ENCODE data around the gene RABEP1.

Gene RABEP1

DNA sequence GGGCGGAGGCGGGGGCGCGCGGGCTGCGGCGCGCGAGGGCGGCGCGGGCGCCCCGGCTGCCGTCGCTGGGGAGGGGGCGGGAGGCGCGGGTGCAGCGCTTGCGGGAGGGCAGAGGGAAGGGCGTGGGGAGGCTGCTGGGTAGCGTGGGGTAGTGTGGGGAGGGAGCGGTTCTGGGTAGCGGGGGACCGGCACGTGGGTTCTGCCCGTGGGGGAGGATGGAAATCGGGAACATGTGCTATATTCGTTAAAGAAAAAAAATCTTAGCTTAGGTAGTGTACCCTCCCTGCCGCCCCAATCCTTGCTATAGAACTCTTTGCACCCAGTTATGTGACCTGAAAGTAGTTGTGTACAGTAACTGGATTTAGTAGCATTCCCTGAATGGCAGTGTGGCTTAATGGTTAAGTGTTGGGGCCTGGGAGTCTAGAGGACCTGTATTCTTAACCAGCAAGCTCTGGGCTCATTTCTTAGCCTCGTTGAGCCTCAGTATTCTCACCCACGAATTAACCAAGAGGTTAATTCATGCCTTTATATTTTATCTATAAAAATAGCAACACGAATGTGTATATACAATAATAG, 646 bp downstream of the RABEP1 start:
- H3K4me3 ChIP-seq (ENCODE audit: low read depth, low read length): peak overlapping the region; percentile 57
- TF ChIP-seq, protein P1, sequence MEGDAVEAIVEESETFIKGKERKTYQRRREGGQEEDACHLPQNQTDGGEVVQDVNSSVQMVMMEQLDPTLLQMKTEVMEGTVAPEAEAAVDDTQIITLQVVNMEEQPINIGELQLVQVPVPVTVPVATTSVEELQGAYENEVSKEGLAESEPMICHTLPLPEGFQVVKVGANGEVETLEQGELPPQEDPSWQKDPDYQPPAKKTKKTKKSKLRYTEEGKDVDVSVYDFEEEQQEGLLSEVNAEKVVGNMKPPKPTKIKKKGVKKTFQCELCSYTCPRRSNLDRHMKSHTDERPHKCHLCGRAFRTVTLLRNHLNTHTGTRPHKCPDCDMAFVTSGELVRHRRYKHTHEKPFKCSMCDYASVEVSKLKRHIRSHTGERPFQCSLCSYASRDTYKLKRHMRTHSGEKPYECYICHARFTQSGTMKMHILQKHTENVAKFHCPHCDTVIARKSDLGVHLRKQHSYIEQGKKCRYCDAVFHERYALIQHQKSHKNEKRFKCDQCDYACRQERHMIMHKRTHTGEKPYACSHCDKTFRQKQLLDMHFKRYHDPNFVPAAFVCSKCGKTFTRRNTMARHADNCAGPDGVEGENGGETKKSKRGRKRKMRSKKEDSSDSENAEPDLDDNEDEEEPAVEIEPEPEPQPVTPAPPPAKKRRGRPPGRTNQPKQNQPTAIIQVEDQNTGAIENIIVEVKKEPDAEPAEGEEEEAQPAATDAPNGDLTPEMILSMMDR (IDR thresholded peaks at IDR 0.05; ENCODE audit: borderline replicate concordance, insufficient read depth, low read depth, low read length): no peak

DNA sequence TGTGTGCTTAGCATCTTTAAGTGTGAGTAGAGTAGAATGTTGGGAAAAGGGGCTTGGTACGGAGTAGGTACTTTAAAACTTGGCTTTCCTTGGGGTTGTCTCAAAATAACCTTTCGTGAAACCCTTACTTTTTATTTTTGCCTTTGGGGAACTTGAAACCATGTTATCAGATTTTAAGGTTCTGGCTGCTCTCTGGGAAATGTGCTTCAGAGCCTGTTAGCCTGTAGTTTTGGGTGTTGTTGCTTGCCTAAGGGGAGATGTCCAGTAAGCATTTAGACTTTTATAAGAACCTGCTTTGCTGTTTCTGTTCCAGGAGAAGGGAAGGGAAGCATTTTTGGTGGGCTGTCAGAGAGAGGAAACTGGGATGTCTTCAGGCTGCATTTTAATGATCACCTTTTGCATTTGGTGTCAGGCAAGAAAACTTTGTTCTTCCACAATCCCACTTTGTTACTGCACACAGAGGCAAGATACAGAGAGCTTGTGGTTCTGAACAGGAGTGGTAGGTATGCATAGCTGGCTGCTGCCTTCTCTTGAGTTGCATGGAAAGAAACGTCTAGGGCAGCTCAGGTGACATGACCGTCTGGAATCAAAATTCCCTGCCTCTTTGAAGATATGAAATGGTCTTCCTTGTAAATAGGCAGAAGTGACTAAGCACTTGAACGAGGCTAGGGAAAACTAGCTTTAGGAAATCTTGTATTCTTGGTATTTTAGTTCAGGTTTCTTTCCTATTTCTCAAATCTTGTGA, 1.7 kb downstream of the RABEP1 start:
- H3K4me3 ChIP-seq (ENCODE audit: low read depth, low read length): peak overlapping the region; percentile 57
- TF ChIP-seq, protein P1 (IDR thresholded peaks at IDR 0.05; ENCODE audit: borderline replicate concordance, insufficient read depth, low read depth, low read length): no peak

DNA sequence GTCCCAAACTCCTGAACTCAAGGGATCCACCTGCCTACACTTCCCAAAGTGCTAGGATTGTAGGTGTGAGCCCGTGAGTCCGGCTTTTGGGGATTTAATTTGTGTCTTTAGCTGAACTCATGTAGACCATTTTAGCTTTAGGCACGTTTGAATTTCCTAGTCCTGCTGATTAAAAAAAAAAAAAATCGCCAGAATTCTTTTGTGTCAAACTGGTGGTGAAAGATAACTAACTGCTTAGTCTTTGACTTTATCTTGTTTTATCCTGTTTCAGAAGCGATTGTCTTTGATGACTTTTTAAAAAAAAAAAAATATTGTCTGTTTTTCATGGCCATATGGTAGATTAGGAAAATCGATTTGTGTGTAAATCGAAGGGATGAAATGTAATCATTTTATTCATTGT, 2.6 kb downstream of the RABEP1 start:
- TF ChIP-seq, protein P1 (IDR thresholded peaks at IDR 0.05; ENCODE audit: borderline replicate concordance, insufficient read depth, low read depth, low read length): no peak
- no peak overlapping the region for H3K4me3 ChIP-seq (ENCODE audit: low read depth, low read length)

- TF ChIP-seq, protein P1 (IDR thresholded peaks at IDR 0.05; ENCODE audit: borderline replicate concordance, insufficient read depth, low read depth, low read length): no peak
These were observed 4.8 kb downstream of the RABEP1 start for GRCh38 chr17:5286846-5287245.

GRCh38 chr17:5291683-5292350, 9.7 kb downstream of the RABEP1 start:
- TF ChIP-seq, protein P1 (IDR thresholded peaks at IDR 0.05; ENCODE audit: borderline replicate concordance, insufficient read depth, low read depth, low read length): no peak
- no peak overlapping the region for H3K4me3 ChIP-seq (ENCODE audit: low read depth, low read length)

More at GRCh38 chr17:5286846-5287245, 4.8 kb downstream of the RABEP1 start:
- H3K4me3 ChIP-seq (ENCODE audit: low read depth, low read length): no peak overlapping the region

GRCh38 chr17:5297245-5297644, 15.2 kb downstream of the RABEP1 start:
- TF ChIP-seq, protein P1 (IDR thresholded peaks at IDR 0.05; ENCODE audit: borderline replicate concordance, insufficient read depth, low read depth, low read length): no peak
- no peak overlapping the region for H3K4me3 ChIP-seq (ENCODE audit: low read depth, low read length)
